Trophoblast cell (in vitro differentiated cells and primary cell): Measurements from ENCODE around the gene ADK.

Experiments
- DNase-seq, 2 donors: peaks; one replicate each; pipeline ENCODE4 v3.0.0-alpha.2; 2016
- H2AFZ ChIP-seq: 2 replicates; pipeline ENCODE4 v1.6.1; 2013; ENCODE audit warnings: low read length, moderate library complexity, mild to moderate bottlenecking; ENCODE audit not compliant: insufficient read depth, poor library complexity
- H2AK5ac ChIP-seq: 2 replicates; pipeline ENCODE4 v1.6.1; 2013; ENCODE audit warnings: mild to moderate bottlenecking, low read length
- H2BK120ac ChIP-seq: 2 replicates; pipeline ENCODE4 v1.6.1; 2013; ENCODE audit warnings: low read length, mild to moderate bottlenecking, moderate library complexity; ENCODE audit not compliant: insufficient read depth, poor library complexity
- H2BK12ac ChIP-seq: 2 replicates; pipeline ENCODE4 v1.6.1; 2013; ENCODE audit warnings: mild to moderate bottlenecking, low read length, moderate library complexity
- H2BK5ac ChIP-seq: 2 replicates; pipeline ENCODE4 v1.6.1; 2013; ENCODE audit warnings: low read length, low read depth, moderate library complexity, mild to moderate bottlenecking; ENCODE audit not compliant: poor library complexity
- H3K14ac ChIP-seq: 2 replicates; pipeline ENCODE4 v1.6.1; 2013; ENCODE audit warnings: mild to moderate bottlenecking, low read length
- H3K18ac ChIP-seq: 2 replicates; pipeline ENCODE4 v1.6.1; 2013; ENCODE audit warnings: mild to moderate bottlenecking, low read length
- H3K23ac ChIP-seq: 2 replicates; pipeline ENCODE4 v1.6.1; 2013; ENCODE audit warnings: low read length
- H3K27ac ChIP-seq: 2 replicates; pipeline ENCODE4 v1.5.1; 2013; ENCODE audit warnings: low read depth, mild to moderate bottlenecking, inconsistent platforms, low read length, moderate library complexity
- H3K27me3 ChIP-seq: 2 replicates; pipeline ENCODE4 v1.6.1; 2013; ENCODE audit warnings: inconsistent platforms, mild to moderate bottlenecking, low read length, moderate library complexity; ENCODE audit not compliant: insufficient read depth
- H3K36me3 ChIP-seq, 2 experiments: 1 replicate in 1 of 2; 2 replicates in 1 of 2; pipeline ENCODE4 v1.6.1; 2013; ENCODE audit warnings: low read length in 2 of 2, mild to moderate bottlenecking in 2 of 2, moderate library complexity in 1 of 2; ENCODE audit not compliant: insufficient read depth in 2 of 2, control insufficient read depth in 1 of 2
- H3K4ac ChIP-seq: 2 replicates; pipeline ENCODE4 v1.6.1; 2013; ENCODE audit warnings: low read depth, mild to moderate bottlenecking, low read length, moderate library complexity
- H3K4me1 ChIP-seq, 2 experiments: 1 replicate in 1 of 2; 2 replicates in 1 of 2; pipeline ENCODE4 v1.6.1; 2013; ENCODE audit warnings: low read length in 2 of 2, mild to moderate bottlenecking in 2 of 2, moderate library complexity in 1 of 2; ENCODE audit not compliant: insufficient read depth in 2 of 2, control insufficient read depth in 1 of 2
- H3K4me2 ChIP-seq: 2 replicates; pipeline ENCODE4 v1.6.1; 2013; ENCODE audit warnings: inconsistent platforms, mild to moderate bottlenecking, low read length, moderate library complexity
- H3K4me3 ChIP-seq: 2 replicates; pipeline ENCODE4 v1.5.1; 2013; ENCODE audit warnings: mild to moderate bottlenecking, low read depth, low read length, inconsistent platforms
- H3K79me1 ChIP-seq: one replicate; pipeline ENCODE4 v1.6.1; 2013; ENCODE audit warnings: low read length
- H3K79me2 ChIP-seq: 2 replicates; pipeline ENCODE4 v1.6.1; 2013; ENCODE audit warnings: low read length, mild to moderate bottlenecking; ENCODE audit not compliant: control insufficient read depth, insufficient read depth, poor library complexity
- H3K9ac ChIP-seq: 2 replicates; pipeline ENCODE4 v1.6.1; 2013; ENCODE audit warnings: mild to moderate bottlenecking, low read length
- H3K9me3 ChIP-seq: 2 replicates; pipeline ENCODE4 v1.6.1; 2013; ENCODE audit warnings: low read depth, mild to moderate bottlenecking, control low read depth, inconsistent platforms, low read length; ENCODE audit not compliant: insufficient read depth
- H4K12ac ChIP-seq: 2 replicates; pipeline ENCODE4 v1.6.1; 2013; ENCODE audit warnings: low read depth, mild to moderate bottlenecking, low read length, moderate library complexity
- H4K8ac ChIP-seq: 2 replicates; pipeline ENCODE4 v1.6.1; 2013; ENCODE audit warnings: low read depth, mild to moderate bottlenecking, low read length, moderate library complexity
- H4K91ac ChIP-seq: one replicate; pipeline ENCODE4 v1.6.1; 2013; ENCODE audit warnings: low read depth, mild to moderate bottlenecking, low read length, moderate library complexity
- WGBS: extraction: QIAGEN DNeasy Blood & Tissue Kit; methylation state at CpG from one replicate; pipeline ENCODE4 v1.1.7; 2013; ENCODE audit warnings: missing lambda C conversion rate; ENCODE audit not compliant: insufficient read length, insufficient coverage; ENCODE audit errors: extremely low coverage; 5-methylcytosine and 5-hydroxymethylcytosine counted together

The ADK gene

DNA sequence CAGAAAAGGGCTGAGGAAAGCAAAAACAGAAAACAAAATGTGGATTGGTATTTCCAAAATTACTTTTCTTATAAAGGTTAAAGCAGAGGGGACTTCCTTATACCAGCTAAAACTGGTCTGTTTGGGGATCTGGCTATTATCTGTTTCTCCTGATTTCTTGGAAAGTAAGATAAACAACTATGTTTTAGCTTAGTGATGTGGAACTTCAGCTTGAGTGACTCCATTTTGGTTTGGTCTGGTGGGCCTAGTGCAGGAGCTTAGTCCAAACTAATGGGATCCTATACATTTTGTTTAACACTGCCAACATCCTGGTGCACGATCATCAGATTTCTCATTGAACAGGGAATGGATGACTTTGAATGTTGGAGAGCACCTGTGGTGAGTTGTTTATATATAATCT is 283.5 kb downstream of the ADK start:
- WGBS, result no CpG with 5 or more reads among the region's 1 CpG
- Histone ChIP-seq H2BK120ac (no peak overlapping the region), H3K27me3 (no peaks in the 10 kb centered on the region), H2AFZ (no peak overlapping the region), H3K36me3 (peaks cover 0 to 2% of the 10 kb centered on the region in 2 experiments), H4K8ac (no peak overlapping the region), H3K14ac (no peak overlapping the region), H3K79me2 (no peaks in the 10 kb centered on the region), H2BK12ac (no peak overlapping the region), H3K9ac (no peak overlapping the region), H3K18ac (no peak overlapping the region), H2BK5ac (no peak overlapping the region), H3K4me3 (no peak overlapping the region), H4K12ac (no peak overlapping the region), H3K4me1 (no peaks in the 10 kb centered on the region), H3K9me3 (no peaks in the 10 kb centered on the region), H3K23ac (no peak overlapping the region), H3K4ac (no peak overlapping the region), H2AK5ac (no peak overlapping the region), H3K4me2 (no peak overlapping the region), H3K27ac (no peak overlapping the region), H4K91ac (no peak overlapping the region), H3K79me1 (no peaks in the 10 kb centered on the region)
- no peak for DNase-seq

DNA sequence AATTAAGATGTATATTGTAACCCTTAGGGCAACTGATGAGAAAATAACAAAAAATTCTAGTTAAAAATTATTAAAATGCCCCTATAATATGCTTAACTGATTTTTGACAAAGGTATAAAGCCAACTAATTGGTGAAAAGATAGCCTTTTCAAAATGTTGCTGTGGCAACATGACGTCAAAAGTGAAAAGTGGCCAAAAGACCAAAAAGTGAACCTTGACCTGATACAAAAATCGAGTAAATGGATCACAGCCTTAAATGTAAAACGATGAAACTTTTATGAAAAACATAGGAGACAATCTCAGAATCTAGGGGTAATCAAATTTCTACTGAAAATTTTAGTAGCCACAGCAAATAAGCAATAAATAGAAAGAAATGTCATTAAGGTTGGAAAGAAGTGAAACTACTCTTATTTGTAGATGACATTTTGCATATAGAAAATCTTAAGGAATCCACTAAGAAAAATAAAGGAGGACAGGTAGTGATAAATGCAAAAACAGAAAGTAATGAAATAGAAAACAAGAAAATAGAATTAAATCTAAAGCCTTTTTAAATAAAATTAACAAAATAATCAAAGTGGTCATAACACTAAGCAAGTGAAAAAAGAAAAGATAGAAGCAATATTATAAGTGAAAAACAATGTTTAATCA is 285.6 kb downstream of the ADK start:
- no CpG with 5 or more reads among the region's 3 CpGs for WGBS
- no peak overlapping the region for H3K4me3 ChIP-seq

DNA sequence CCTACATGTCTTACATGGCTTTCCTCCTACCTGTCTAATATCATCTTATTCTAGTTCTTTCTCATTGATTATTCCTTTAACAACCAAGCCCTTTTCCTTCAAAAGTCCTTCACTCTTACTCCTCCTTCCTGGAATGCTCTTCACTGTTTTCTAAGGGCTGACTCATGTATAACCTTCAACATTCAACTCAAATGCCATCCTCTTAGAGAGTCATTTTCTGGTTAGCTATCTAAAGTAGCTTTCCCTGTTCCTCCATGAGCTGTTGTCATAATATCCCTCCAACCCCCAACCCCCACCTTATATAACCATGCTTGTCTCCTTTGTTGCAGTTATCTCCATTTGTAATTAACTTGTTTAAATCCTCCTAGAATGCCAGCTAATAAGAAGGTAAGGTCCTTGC is 286.8 kb downstream of the ADK start:
- Histone ChIP-seq H3K14ac (no peak overlapping the region), H3K27me3 (no peaks in the 10 kb centered on the region), H3K4me2 (no peak overlapping the region), H2AFZ (no peak overlapping the region), H3K4me1 (no peaks in the 10 kb centered on the region), H4K8ac (no peak overlapping the region), H3K9ac (no peak overlapping the region), H3K18ac (no peak overlapping the region), H3K79me2 (no peaks in the 10 kb centered on the region), H2AK5ac (no peak overlapping the region), H3K4ac (no peak overlapping the region), H4K91ac (no peak overlapping the region), H4K12ac (no peak overlapping the region), H3K4me3 (no peak overlapping the region), H2BK5ac (no peak overlapping the region), H3K36me3 (peaks cover 0 to 2% of the 10 kb centered on the region in 2 experiments), H2BK12ac (no peak overlapping the region), H3K23ac (no peak overlapping the region), H3K9me3 (no peaks in the 10 kb centered on the region), H2BK120ac (no peak overlapping the region), H3K79me1 (no peaks in the 10 kb centered on the region), H3K27ac (no peak overlapping the region)
- no peak for DNase-seq

More for the DNA sequence above, 285.6 kb downstream of the ADK start:
- Histone ChIP-seq H4K91ac (no peak overlapping the region), H2BK12ac (no peak overlapping the region), H4K12ac (no peak overlapping the region), H3K23ac (no peak overlapping the region), H2AFZ (no peak overlapping the region), H2AK5ac (no peak overlapping the region), H3K27me3 (no peaks in the 10 kb centered on the region), H3K79me1 (no peaks in the 10 kb centered on the region), H3K27ac (no peak overlapping the region), H3K9ac (no peak overlapping the region), H3K18ac (no peak overlapping the region), H3K4ac (no peak overlapping the region), H2BK5ac (no peak overlapping the region), H3K14ac (no peak overlapping the region), H3K9me3 (no peaks in the 10 kb centered on the region), H2BK120ac (no peak overlapping the region), H4K8ac (no peak overlapping the region), H3K4me1 (no peaks in the 10 kb centered on the region), H3K79me2 (no peaks in the 10 kb centered on the region), H3K4me2 (no peak overlapping the region), H3K36me3 (peaks cover 0 to 2% of the 10 kb centered on the region in 2 experiments)
- no peak for DNase-seq

GRCh38 chr10:74439213-74439612 is 288.2 kb downstream of the ADK start:
- Histone ChIP-seq H3K23ac (no peak overlapping the region), H3K79me2 (no peaks in the 10 kb centered on the region), H3K9me3 (no peaks in the 10 kb centered on the region), H3K79me1 (no peaks in the 10 kb centered on the region), H3K14ac (no peak overlapping the region), H3K18ac (no peak overlapping the region), H4K12ac (no peak overlapping the region), H2BK120ac (no peak overlapping the region), H3K4ac (no peak overlapping the region), H3K4me2 (no peak overlapping the region), H3K36me3 (peaks cover 0 to 2% of the 10 kb centered on the region in 2 experiments), H3K4me1 (no peaks in the 10 kb centered on the region), H3K9ac (no peak overlapping the region), H2BK12ac (no peak overlapping the region), H3K4me3 (no peak overlapping the region), H3K27ac (no peak overlapping the region), H2AK5ac (no peak overlapping the region), H2AFZ (no peak overlapping the region), H3K27me3 (no peaks in the 10 kb centered on the region), H4K91ac (no peak overlapping the region), H2BK5ac (no peak overlapping the region), H4K8ac (no peak overlapping the region)
- no CpG with 5 or more reads among the region's 1 CpG for WGBS
- no peak for DNase-seq
